NCI-H1048 (cell line): ENCODE data around the gene NDUFS3.
A peak's percentile ranks its signal among the peaks of the same experiment; 100 is the strongest.
"Not testable (repeated sequence)": the region's sequence is repeated elsewhere in the genome, so short reads cannot be mapped to it uniquely, and the experiment has no call there.

ENCODE experiments used
- DNase-seq: peaks from one replicate; lab custom pipeline; 2025; lab: John Stamatoyannopoulos, UW

Gene NDUFS3

DNA sequence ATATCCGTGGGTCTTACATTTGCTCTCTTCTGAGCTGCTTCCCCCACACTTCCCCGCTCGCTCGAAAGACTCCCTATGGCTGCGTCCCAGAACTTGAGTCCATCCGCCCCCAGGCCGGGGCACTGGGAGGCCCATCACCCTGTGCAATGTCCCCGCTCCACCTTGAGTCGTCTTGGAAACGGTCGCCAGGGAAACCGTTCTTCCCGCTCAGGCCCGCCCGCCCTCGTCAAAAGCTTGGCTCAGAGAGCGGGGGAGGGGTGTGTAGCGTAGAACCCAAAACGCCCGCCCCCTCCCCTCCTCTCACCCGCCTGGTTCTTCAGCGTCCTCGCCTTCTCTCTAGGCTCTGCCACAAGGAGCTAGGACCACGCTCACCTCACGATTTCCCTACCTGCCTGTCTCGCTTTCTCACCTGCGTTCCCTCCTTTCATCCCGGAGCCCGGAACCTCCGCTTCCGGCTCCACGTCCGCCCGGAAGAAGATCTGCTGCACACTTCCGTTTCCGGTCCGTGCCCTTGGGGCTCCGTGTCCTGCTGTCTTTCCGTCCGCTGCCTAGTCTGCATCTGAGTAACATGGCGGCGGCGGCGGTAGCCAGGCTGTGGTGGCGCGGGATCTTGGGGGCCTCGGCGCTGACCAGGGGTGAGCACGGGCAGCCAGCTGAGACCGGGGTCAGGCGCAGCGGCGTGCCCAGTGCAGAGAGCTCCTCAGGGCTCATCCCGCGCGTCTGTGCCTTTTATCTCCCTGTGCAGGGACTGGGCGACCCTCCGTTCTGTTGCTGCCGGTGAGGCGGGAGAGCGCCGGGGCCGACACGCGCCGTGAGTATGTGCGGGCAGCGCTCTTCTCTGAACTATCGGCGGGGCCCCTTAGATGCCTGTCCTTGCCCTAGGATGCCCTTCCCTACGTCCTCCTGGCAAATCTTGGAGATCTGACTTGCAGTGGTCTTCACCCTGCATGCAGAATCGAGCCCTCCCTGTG, at the start of gene NDUFS3, which contains the start of gene KBTBD4:
Gene NDUFS3, plus strand, starts transcription at position 551 of the 971 bp plus-strand sequence. Its CDS starts 18 bp downstream, at position 569.
Gene KBTBD4, minus strand, starts transcription at position 447 of the 971 bp plus-strand sequence. Its CDS starts 19 bp downstream, at position 428.
- peak; percentile 68 for DNase-seq

DNA sequence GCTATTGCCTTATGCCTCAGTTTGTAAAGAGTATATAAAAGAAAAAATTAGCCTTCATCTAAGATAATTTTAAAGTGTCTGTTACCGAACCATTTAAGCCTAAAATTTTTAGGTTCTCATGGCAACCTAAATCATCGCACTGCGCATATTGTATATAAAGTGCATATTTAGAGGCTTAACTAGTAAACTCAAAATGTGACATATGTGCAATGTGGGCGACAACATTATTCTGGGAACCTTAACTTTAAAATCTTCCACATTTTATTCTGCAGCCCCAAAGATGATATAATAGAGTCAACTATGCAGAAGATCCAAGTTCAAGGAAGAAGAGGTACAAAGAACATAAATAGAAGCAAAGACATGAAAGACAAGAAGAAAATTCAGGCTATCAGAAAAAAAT, 48.9 kb upstream of the NDUFS3 start:
- DNase-seq: no peak

DNA sequence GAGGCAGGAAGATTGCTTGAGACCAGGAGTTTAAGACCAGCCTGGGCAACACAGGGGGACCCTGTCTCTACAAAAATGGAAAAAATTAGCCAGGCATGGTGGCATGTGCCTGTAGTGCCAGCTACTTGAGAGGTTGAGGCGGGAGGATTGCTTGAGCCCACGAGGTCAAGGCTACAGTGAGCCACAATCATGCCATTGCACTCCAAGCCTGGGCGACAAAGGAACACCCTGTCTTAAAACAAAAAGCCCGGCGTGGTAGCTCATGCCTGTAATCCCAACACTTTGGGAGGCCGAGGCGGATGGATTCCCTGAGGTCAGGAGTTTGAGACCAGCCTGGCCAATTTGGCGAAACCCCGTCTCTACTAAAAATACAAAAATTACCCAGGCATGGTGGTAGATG, 48.2 kb upstream of the NDUFS3 start:
- not testable (repeated sequence) for DNase-seq

DNA sequence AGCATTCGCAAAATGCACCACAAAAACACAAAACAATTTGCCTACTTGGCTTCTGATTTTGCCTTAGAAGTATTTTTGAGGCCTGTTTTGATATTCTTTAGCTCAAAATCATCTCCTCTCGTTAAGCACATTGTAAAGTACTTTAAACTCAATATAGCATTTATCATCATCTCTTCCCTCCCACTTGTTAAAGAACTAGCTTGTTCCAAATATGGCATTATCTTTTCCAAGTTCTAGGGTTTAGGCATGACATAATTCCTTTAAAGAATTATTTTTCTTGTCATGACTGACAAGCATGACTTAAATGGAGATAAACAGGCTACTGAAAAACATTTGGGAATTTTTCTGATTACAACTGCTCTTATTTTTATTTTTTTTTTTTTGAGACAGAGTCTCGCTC, 47.2 kb upstream of the NDUFS3 start:
- DNase-seq: no peak

DNA sequence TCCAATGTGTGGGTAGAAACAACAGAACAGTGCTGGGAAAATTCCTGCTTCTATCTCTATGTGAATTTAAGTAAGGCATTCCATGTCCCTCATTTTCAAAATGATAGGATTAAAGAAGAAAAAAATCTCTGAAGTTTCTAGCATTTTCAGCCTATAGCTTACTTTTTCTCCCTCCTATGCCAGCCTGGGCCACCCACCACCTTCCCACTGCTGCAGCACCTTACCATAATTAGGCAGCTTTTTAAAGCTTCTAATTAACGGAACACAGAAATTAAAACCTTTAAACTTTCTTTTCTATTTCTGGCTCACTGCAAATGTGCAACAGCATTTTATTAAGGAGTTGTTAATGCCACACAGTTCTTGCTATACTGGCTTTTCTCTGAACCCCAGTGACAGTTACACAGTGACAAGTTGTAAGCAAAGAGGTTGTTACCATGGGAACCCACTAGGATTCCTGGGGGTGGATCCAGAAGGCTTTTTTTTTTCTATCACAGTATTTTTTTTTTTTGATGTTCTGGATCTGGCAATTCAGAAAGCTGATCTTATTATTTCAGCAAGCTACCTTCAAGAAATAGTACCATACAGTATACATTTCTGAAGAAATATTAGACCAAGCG, 46.2 kb upstream of the NDUFS3 start:
- DNase-seq: no peak

DNA sequence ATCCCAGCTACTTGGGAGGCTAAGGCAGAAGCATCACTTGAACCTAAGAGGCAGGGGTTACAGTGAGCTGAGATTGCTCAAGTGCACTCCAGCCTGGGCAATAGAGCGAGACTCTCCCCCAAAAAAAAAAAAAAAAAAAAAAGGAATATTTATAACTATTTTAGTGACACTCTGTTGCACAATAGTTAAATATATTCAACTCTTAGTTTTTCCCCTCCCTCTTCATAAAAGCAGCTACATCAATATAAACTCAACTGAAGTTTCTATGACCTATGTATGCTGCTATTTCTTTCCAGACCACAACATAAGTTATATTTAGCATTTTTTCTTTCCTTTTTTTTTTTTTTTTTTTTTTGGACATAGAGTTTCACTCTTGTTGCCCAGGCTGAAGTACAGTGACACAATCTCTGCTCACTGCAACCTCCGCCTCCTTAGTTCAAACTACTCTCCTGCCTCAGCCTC, 45.2 kb upstream of the NDUFS3 start:
- no peak for DNase-seq

DNA sequence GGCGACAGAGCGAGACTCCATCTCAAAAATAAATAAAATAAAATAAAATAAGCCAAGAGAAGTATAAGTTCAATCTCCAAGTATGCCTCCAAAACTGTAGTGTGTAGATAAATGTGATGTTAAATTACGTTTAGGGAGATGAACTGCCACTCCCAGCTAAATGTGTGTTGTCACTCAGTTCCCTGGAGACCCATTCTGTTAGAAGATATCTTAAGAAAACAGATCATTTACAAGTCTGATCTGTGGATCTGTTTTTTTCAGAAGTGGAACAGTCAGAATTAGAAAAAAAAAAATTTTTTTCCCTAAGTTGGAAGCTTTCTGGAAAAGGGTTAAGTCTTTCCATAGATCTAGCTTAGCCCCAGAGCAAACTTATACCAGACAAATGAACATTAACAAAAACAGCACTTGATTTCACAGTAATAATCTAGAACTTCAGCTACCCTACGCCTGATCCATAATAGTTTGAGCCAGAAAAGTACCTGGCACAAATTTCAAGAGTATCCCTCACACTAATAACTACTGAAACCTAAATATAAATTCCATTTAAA, 44.1 kb upstream of the NDUFS3 start:
- DNase-seq: no peak

DNA sequence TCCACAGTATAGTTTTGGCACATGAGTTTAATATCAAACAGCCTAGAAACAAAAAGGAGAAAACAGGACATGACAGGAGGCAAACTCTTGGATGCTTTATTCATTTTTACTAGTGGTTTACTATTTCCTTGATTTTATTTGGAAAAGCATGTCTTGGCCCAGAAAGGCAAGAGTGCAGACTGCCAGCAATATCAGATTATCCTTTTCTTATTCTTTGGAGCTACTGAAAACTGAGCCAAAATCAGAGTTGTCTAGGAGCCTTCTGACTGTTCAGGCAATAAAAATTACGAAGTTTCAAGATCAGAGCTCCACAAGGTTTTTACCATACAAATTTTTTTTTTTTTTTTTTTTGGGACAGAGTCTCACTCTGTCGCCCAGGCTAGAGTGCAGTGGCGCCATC, 42.0 kb upstream of the NDUFS3 start:
- no peak for DNase-seq

DNA sequence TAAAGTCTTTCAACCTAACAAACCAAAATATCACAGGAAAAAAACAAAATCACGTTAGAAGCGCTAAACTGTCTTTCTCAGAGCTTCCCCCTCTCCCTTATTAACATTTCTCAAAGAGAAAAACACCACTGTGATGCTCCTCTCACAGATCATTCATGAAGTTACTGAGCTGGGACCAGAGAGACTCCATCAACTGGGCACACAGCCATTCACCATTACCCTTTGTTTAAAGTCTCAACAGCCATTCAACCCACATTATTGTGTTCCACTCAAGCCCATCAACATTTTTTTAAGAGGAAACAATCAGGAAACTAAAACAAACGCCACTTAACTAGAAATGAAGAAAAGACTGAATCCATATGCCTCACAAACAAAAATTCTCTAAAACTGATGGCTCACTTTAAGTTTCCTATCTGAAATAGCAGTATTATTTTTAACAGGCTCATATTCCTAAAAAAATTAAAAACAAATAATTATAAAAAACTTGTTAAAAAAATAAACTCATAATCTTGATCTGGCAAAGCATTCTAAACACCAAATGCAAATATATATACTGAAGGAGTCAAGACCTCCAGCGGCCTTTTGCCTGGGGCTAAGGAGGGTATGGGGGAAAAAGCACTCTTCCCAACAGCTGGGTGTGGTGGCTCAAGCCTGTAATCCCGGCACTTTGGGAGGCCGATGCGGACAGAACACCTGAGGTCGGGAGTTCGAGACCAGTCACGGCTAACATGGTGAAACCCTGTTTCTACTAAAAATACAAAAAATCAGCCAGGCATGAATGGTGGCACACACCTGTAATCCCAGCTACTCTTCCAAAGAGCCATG, 39.9 kb upstream of the NDUFS3 start:
- no peak for DNase-seq

DNA sequence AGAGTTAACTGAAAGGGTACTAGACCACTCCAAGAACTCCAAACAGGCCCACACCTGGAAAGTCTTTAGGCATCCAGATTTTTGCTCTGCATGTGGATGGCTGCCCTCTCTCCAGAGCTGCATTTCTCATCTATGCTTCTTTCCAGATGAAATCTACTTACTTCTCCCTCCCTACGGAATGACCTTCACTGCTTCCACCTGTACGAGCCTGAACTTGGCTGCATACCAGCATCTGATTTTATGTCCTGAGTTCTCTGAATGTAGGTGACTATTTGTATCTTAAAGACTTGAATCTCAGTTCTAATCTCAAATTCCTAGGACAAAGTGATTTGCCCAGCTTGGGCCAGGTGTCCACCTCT, 39.2 kb upstream of the NDUFS3 start:
- no peak for DNase-seq

DNA sequence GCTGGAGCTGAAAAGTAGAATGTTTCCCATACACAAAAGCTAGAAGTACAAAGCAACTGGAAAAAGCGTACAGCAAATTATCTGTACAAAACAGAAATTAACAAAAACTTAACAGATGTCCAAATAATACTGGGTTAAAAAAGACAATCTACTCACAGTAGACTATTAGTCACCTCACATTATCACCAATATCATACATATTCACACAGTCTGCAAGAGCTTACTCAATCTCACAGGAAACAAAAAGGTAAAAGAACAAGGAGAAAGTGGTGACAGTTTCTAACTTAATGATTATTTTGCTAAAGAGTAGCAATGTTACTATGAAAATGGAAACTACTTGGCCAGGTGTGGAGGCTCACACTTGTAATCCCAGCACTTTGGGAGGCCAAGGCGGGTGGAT, 37.8 kb upstream of the NDUFS3 start:
- DNase-seq: no peak

DNA sequence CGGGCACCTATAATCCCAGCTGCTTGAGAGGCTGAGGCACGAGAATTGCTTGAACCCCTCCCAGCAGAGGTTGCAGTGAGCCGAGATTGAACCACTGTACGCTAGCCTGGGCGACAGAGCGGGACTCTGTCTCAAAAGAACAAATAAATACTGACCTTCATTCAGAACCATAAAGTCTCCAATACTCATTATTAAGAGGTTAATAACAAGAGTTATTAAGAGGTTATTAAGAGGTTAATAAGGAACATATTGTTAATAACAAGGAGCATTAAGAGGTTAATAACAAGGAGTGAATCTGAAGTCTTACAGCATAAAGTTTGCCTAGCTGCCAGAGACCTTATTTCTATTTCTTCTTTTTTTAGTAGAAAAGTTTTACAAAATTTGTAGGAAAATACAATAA, 33.6 kb upstream of the NDUFS3 start:
- no peak for DNase-seq

DNA sequence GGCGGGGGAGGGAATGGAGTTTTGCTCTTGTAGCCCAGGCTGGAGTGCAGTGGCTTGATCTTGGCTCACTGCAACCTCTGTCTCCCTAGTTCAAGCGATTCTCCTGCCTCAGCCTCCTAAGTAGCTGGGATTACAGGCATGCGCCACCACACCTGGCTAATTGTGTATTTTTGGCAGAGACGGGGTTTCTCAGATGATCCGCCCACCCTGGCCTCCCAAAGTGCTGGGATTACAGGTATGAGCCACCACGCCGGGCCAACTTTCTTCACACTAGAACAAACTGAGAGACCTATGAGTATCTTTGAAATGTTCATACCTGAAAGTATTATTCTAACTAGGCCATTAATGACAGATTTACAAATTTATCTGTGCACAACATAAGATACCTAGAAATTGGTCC, 32.6 kb upstream of the NDUFS3 start:
- DNase-seq: not testable (repeated sequence)

DNA sequence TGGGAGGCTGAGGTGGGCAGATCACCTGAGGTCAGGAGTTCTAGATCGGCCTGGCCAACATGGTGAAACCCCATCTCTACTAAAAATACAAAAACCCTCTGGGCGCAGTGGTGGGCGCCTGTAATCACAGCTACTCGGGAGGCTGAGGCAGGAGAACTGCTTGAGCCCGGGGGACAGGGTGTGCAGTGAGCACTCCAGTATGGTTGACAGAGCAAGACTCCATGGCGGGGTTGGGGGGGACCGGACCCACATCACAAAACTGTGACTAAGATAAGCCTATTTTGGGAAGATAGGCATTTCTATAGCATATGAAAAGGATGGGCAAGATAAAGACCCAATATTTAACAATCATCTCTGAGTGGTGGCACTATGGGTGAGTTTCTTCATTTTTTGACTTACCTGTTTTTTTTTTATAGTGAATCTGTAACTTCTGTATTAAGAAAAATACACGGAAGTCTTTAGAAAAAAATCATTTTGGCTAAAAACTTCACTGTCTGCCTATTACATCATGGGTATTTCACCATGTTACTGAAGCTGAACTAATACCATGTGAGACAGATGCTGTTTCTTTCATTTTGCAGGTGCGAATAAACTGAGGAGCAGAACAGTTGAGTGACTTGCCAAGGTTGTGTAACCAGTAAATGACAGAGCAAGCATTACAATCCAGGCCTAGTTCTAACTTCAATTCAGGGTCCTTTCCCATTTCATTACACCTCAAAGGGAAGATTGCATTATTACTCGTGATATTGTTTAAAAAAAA, 28.4 kb upstream of the NDUFS3 start:
- no peak for DNase-seq

DNA sequence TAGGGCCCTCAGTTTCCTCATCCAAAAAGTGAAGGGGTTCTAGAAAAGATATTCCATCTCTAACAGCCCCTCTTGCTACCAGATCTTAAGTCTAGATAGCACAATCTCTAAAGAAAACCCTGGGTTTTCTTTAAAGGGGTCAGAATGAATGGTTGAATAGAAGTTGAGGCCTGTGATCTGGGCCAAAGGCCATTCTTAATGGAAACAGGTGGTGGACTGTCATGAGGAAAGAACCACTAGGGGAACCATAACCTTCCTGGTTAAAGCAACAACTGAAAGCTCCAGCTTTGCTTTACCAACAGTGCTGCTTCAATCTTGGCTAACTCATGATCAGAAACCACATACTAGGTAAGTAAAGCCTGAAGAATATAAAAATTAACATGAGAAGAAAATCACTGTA, 27.8 kb upstream of the NDUFS3 start:
- DNase-seq: no peak

DNA sequence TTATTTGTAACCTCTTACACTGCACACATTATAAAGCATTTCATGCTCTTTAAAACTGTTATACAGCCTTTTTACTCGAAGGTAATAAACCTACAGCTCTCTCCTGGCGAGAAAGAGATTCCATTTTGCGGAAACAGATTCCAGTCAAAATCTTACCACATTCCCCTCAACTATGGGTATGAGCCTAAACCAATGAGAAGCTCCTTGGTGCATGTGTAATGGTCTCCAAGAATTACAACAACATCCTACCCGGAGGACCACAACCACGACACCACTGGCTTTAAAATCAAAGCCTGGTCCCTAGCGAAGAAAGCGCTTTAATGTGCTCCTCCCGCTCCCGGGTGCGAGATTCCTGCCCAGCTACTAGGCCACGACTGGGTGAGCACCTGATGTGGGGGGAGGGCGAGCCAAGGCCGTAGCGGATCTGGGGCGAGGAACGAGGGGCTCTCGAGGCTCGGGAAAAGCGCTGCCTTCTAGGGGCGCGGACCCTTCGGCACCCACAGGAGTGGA, 26.8 kb upstream of the NDUFS3 start:
- DNase-seq: no peak

DNA sequence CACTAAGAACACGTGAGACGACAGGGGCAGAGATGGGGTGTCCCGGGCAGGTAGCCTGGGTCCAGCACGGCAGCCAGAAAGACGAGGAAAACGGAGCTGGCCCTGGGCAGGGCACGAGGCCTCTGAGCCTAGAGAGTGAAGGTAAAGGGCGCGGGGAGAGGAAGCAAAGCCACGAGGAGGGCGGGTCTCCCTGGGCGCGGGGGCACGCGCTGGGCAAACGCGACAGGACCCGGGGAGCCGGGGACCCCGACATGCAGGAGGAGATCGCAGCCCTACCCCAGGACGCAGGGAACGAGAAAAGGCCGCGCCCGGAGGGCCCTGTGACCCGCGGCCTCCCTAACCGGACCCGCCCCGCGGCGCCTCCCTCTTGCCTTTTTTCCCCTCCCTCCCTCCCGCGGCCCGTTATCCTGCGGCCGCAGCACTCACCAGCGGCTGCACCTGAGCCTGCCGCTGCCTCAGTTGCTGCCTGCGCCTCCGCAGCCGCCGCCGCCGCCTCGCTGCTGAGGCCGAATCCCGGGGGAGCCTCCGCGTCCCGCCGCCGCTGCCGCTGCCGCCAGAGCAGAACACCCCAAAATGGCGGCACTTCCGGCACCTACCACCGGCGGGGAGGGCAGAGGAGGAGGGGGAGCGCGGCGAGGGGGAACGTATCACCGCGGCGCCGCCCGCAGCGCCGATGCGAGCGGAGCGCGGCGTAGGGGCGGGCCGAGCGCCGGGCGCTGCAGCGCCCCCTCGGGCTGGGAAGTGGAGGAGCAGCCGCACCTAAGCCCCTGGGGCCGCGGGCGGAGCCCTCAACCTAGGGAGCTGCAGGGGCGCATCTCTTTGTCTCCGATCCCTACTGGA, 26.1 kb upstream of the NDUFS3 start, which contains the start of gene CELF1:
Gene CELF1, minus strand, starts transcription at position 567 of the 840 bp plus-strand sequence. CDS start 53,609 bp downstream, outside the sequence.
- peak; percentile 88 for DNase-seq

DNA sequence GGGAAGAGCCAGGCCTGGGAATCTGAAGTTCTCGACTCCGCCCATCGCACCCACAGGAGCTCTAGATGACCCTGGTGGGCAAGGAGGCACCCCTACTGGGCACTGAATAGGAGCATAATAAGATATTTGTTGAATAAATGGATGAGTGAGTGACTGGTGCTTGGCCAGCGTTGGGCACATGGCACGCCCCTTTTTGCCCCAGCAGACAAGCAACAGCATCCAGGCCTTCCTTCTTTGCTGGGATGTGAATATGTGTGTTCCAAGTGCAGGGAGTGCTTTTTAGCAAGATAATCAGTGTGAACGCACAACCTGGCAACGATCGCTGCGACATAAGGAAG, 25.5 kb upstream of the NDUFS3 start:
- no peak for DNase-seq

DNA sequence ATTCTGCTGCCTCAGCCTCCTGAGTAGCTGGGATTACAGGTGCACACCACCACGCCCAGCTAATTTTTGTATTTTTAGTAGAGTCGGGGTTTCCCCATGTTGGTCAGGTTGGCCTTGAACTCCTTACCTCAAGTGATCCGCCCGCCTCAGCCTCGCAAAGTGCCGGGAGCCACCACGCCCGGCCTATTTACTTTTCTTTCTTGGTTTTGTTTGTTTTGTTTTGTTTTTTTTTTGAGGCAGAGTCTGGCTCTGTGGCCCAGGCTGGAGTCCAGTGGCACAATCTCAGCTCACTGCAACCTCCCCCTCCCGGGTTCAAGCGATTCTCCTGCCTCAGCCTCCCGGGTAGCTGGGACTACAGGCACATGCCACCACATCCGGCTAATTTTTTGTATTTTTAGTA, 21.9 kb upstream of the NDUFS3 start:
- DNase-seq: not testable (repeated sequence)

DNA sequence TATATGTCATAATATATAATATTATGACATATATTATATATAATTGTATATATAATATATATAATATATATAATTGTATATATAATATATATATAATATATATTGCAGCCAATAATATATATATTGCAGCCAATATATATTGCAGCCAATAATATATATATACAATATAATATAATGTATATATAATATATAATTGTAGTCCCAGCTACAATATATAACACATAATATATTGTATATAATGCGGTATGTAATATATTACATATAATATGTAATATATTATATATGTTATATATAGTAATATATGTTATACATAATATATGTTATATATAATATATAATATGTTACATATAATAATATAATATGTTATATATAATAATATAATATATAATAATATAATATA, 20.2 kb upstream of the NDUFS3 start:
- no peak for DNase-seq
